ENCODE results near the gene GCDH.
A peak's percentile ranks its signal among the peaks of the same experiment; 100 is the strongest.

GCDH gene

GRCh38 chr19:12938779-12939601 is 48.0 kb downstream of the GCDH start:
- Histone ChIP-seq H3K4me1 (ENCODE audit: control insufficient read depth in 5 of 5, insufficient read depth in 5 of 5, low read length in 5 of 5) (peaks cover 7 to 45% (median 36%) of the 10 kb centered on the region in 5 donors), H3K36me3 (ENCODE audit: control insufficient read depth in 5 of 5, insufficient read depth in 5 of 5, low read length in 5 of 5) (peaks cover 0 to 45% (median 36%) of the 10 kb centered on the region in 5 donors), H3K9me3 (ENCODE audit: control insufficient read depth in 5 of 5, low read length in 5 of 5) (no peaks in the 10 kb centered on the region), H3K4me3 (ENCODE audit: low read depth in 1 of 5, low read length in 5 of 5) (peak overlapping the region; percentile 76 to 99 (median 93)), H3K27me3 (ENCODE audit: control insufficient read depth in 5 of 5, insufficient read depth in 4 of 5, low read length in 5 of 5) (no peaks in the 10 kb centered on the region), H3K9ac (ENCODE audit: low read length in 5 of 5) (peak overlapping the region; percentile 81 to 98 (median 93)), H3K27ac (ENCODE audit: low read depth, low read length) (peak overlapping the region; percentile 86)

GRCh38 chr19:12939975-12940423 is 49.0 kb downstream of the GCDH start:
- Histone ChIP-seq H3K4me3 (ENCODE audit: low read depth in 1 of 5, low read length in 5 of 5) (peak overlapping the region in 4 of 5 donors; percentile 76 to 99 (median 92)), H3K9ac (ENCODE audit: low read length in 5 of 5) (peak overlapping the region in 4 of 5 donors; percentile 29 to 98 (median 94)), H3K9me3 (ENCODE audit: control insufficient read depth in 5 of 5, low read length in 5 of 5) (no peaks in the 10 kb centered on the region), H3K4me1 (ENCODE audit: control insufficient read depth in 5 of 5, insufficient read depth in 5 of 5, low read length in 5 of 5) (peaks cover 6 to 42% (median 35%) of the 10 kb centered on the region in 5 donors), H3K27me3 (ENCODE audit: control insufficient read depth in 5 of 5, insufficient read depth in 4 of 5, low read length in 5 of 5) (no peaks in the 10 kb centered on the region), H3K36me3 (ENCODE audit: control insufficient read depth in 5 of 5, insufficient read depth in 5 of 5, low read length in 5 of 5) (peaks cover 0 to 55% (median 41%) of the 10 kb centered on the region in 5 donors), H3K27ac (ENCODE audit: low read depth, low read length) (peak overlapping the region; percentile 86)

- H3K9ac ChIP-seq (ENCODE audit: low read length in 5 of 5), result peak overlapping the region in 1 of 5 donors; percentile 98
- H3K4me3 ChIP-seq (ENCODE audit: low read depth in 1 of 5, low read length in 5 of 5), result peak overlapping the region in 1 of 5 donors; percentile 93
- H3K27me3 ChIP-seq (ENCODE audit: control insufficient read depth in 5 of 5, insufficient read depth in 4 of 5, low read length in 5 of 5), result no peaks in the 10 kb centered on the region
- H3K9me3 ChIP-seq (ENCODE audit: control insufficient read depth in 5 of 5, low read length in 5 of 5), result no peaks in the 10 kb centered on the region
- peaks cover 0 to 55% (median 41%) of the 10 kb centered on the region in 5 donors for H3K36me3 ChIP-seq (ENCODE audit: control insufficient read depth in 5 of 5, insufficient read depth in 5 of 5, low read length in 5 of 5)
- peak overlapping the region; percentile 86 for H3K27ac ChIP-seq (ENCODE audit: low read depth, low read length)
- peaks cover 6 to 42% (median 35%) of the 10 kb centered on the region in 5 donors for H3K4me1 ChIP-seq (ENCODE audit: control insufficient read depth in 5 of 5, insufficient read depth in 5 of 5, low read length in 5 of 5)
These were observed 49.9 kb downstream of the GCDH start for GRCh38 chr19:12940897-12941296.

GRCh38 chr19:12943437-12944044 is 52.6 kb downstream of the GCDH start:
- Histone ChIP-seq H3K9me3 (ENCODE audit: control insufficient read depth in 5 of 5, low read length in 5 of 5) (no peaks in the 10 kb centered on the region), H3K36me3 (ENCODE audit: control insufficient read depth in 5 of 5, insufficient read depth in 5 of 5, low read length in 5 of 5) (peaks cover 0 to 66% (median 53%) of the 10 kb centered on the region in 5 donors), H3K4me3 (ENCODE audit: low read depth in 1 of 5, low read length in 5 of 5) (no peak overlapping the region), H3K27ac (ENCODE audit: low read depth, low read length) (no peak overlapping the region), H3K9ac (ENCODE audit: low read length in 5 of 5) (no peak overlapping the region), H3K4me1 (ENCODE audit: control insufficient read depth in 5 of 5, insufficient read depth in 5 of 5, low read length in 5 of 5) (peaks cover 12 to 49% (median 39%) of the 10 kb centered on the region in 5 donors), H3K27me3 (ENCODE audit: control insufficient read depth in 5 of 5, insufficient read depth in 4 of 5, low read length in 5 of 5) (no peaks in the 10 kb centered on the region)

- H3K4me3 ChIP-seq (ENCODE audit: low read depth in 1 of 5, low read length in 5 of 5), result no peak overlapping the region
- H3K9me3 ChIP-seq (ENCODE audit: control insufficient read depth in 5 of 5, low read length in 5 of 5), result no peaks in the 10 kb centered on the region
- peaks cover 12 to 42% (median 35%) of the 10 kb centered on the region in 5 donors for H3K4me1 ChIP-seq (ENCODE audit: control insufficient read depth in 5 of 5, insufficient read depth in 5 of 5, low read length in 5 of 5)
- peak overlapping the region; percentile 85 for H3K27ac ChIP-seq (ENCODE audit: low read depth, low read length)
- H3K27me3 ChIP-seq (ENCODE audit: control insufficient read depth in 5 of 5, insufficient read depth in 4 of 5, low read length in 5 of 5), result no peaks in the 10 kb centered on the region
- peaks cover 0 to 72% (median 59%) of the 10 kb centered on the region in 5 donors for H3K36me3 ChIP-seq (ENCODE audit: control insufficient read depth in 5 of 5, insufficient read depth in 5 of 5, low read length in 5 of 5)
- H3K9ac ChIP-seq (ENCODE audit: low read length in 5 of 5), result no peak overlapping the region
These were observed 53.2 kb downstream of the GCDH start for GRCh38 chr19:12944104-12944674.

- no peaks in the 10 kb centered on the region for H3K9me3 ChIP-seq (ENCODE audit: control insufficient read depth in 5 of 5, low read length in 5 of 5)
- H3K27ac ChIP-seq (ENCODE audit: low read depth, low read length), result peak within 1 kb of the TSS; percentile 85
- peak within 1 kb of the TSS; percentile 73 to 85 (median 83) for H3K4me3 ChIP-seq (ENCODE audit: low read depth in 1 of 5, low read length in 5 of 5)
- peak within 1 kb of the TSS; percentile 79 to 96 (median 89) for H3K9ac ChIP-seq (ENCODE audit: low read length in 5 of 5)
- H3K4me1 ChIP-seq (ENCODE audit: control insufficient read depth in 5 of 5, insufficient read depth in 5 of 5, low read length in 5 of 5), result peaks cover 6 to 28% (median 26%) of the 10 kb centered on the region in 5 donors
- peaks cover 0 to 73% (median 63%) of the 10 kb centered on the region in 5 donors for H3K36me3 ChIP-seq (ENCODE audit: control insufficient read depth in 5 of 5, insufficient read depth in 5 of 5, low read length in 5 of 5)
- no peaks in the 10 kb centered on the region for H3K27me3 ChIP-seq (ENCODE audit: control insufficient read depth in 5 of 5, insufficient read depth in 4 of 5, low read length in 5 of 5)
These were observed 54.6 kb downstream of the GCDH start, which contains the start of gene RAD23A for GRCh38 chr19:12945479-12946091. Gene RAD23A (plus strand): TSS chr19:12945862. CDS start chr19:12945949, 87 bp downstream.

GRCh38 chr19:12946092-12946721 is 55.2 kb downstream of the GCDH start:
- Histone ChIP-seq H3K9ac (ENCODE audit: low read length in 5 of 5) (peak overlapping the region; percentile 79 to 96 (median 89)), H3K4me1 (ENCODE audit: control insufficient read depth in 5 of 5, insufficient read depth in 5 of 5, low read length in 5 of 5) (peaks cover 6 to 24% (median 21%) of the 10 kb centered on the region in 5 donors), H3K36me3 (ENCODE audit: control insufficient read depth in 5 of 5, insufficient read depth in 5 of 5, low read length in 5 of 5) (peaks cover 0 to 73% (median 63%) of the 10 kb centered on the region in 5 donors), H3K4me3 (ENCODE audit: low read depth in 1 of 5, low read length in 5 of 5) (peak overlapping the region; percentile 73 to 85 (median 83)), H3K27ac (ENCODE audit: low read depth, low read length) (peak overlapping the region; percentile 85), H3K9me3 (ENCODE audit: control insufficient read depth in 5 of 5, low read length in 5 of 5) (no peaks in the 10 kb centered on the region), H3K27me3 (ENCODE audit: control insufficient read depth in 5 of 5, insufficient read depth in 4 of 5, low read length in 5 of 5) (no peaks in the 10 kb centered on the region)

- Histone ChIP-seq H3K4me3 (ENCODE audit: low read depth in 1 of 5, low read length in 5 of 5) (peak overlapping the region; percentile 73 to 85 (median 83)), H3K27ac (ENCODE audit: low read depth, low read length) (peak overlapping the region; percentile 85), H3K9ac (ENCODE audit: low read length in 5 of 5) (peak overlapping the region; percentile 79 to 96 (median 89)), H3K27me3 (ENCODE audit: control insufficient read depth in 5 of 5, insufficient read depth in 4 of 5, low read length in 5 of 5) (no peaks in the 10 kb centered on the region), H3K9me3 (ENCODE audit: control insufficient read depth in 5 of 5, low read length in 5 of 5) (no peaks in the 10 kb centered on the region), H3K36me3 (ENCODE audit: control insufficient read depth in 5 of 5, insufficient read depth in 5 of 5, low read length in 5 of 5) (peaks cover 0 to 72% (median 62%) of the 10 kb centered on the region in 5 donors), H3K4me1 (ENCODE audit: control insufficient read depth in 5 of 5, insufficient read depth in 5 of 5, low read length in 5 of 5) (peaks cover 6 to 24% (median 21%) of the 10 kb centered on the region in 5 donors)
These were observed 56.0 kb downstream of the GCDH start for GRCh38 chr19:12946731-12947496.

All from subcutaneous abdominal adipose tissue (tissue), 5 donors.